ENCODE data around the gene HSD17B14. TPM values are rescaled to one million over a fixed set of nuclear protein-coding genes. Genes with fewer than 3 reads are reported as not detected.

Gene HSD17B14
- total and polyA plus RNA-seq, 9 of the 15 experiments (the other 6 are each of a cell fraction or from before 2014, with no cell fraction given), result 0.16 TPM; not detected in 8

DNA sequence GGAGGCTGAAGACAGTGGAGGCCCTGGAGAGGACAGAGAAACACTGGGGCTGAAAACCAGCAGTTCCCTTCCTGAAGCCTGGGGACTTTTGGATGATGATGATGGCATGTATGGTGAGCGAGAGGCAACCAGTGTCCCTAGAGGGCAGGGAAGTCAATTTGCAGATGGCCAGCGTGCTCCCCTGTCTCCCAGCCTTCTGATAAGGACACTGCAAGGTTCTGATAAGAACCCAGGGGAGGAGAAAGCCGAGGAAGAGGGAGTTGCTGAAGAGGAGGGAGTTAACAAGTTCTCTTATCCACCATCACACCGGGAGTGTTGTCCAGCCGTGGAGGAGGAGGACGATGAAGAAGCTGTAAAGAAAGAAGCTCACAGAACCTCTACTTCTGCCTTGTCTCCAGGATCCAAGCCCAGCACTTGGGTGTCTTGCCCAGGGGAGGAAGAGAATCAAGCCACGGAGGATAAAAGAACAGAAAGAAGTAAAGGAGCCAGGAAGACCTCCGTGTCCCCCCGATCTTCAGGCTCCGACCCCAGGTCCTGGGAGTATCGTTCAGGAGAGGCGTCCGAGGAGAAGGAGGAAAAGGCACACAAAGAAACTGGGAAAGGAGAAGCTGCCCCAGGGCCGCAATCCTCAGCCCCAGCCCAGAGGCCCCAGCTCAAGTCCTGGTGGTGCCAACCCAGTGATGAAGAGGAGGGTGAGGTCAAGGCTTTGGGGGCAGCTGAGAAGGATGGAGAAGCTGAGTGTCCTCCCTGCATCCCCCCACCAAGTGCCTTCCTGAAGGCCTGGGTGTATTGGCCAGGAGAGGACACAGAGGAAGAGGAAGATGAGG is 37.4 kb upstream of the HSD17B14 start (continued):
- TF ChIP-seq, protein P1, sequence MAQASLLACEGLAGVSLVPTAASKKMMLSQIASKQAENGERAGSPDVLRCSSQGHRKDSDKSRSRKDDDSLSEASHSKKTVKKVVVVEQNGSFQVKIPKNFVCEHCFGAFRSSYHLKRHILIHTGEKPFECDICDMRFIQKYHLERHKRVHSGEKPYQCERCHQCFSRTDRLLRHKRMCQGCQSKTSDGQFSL (CRISPR knock-in tag; IDR thresholded peaks at IDR 0.05), result 0 out of 2 replicates have a peak, but pooled peaks have one; percentile 8
- TF ChIP-seq, protein P1 (tag; IDR thresholded peaks at IDR 0.05), result no peak
- TF ChIP-seq NFATC3 (IDR thresholded peaks at IDR 0.05), result peak; percentile 94
- TF ChIP-seq ZNF23 (CRISPR knock-in tag; IDR thresholded peaks at IDR 0.05), result no peak; the same call in 1 of the 2 replicates
- no peak for TF ChIP-seq TRIM28 (IDR thresholded peaks at IDR 0.05)
- no peak for TF ChIP-seq ZNF75A (CRISPR knock-in tag; IDR thresholded peaks at IDR 0.05)
- no peak for TF ChIP-seq TFAM (CRISPR knock-in tag; conservative IDR thresholded peaks at IDR 0.05)
- TF ChIP-seq, protein P2, sequence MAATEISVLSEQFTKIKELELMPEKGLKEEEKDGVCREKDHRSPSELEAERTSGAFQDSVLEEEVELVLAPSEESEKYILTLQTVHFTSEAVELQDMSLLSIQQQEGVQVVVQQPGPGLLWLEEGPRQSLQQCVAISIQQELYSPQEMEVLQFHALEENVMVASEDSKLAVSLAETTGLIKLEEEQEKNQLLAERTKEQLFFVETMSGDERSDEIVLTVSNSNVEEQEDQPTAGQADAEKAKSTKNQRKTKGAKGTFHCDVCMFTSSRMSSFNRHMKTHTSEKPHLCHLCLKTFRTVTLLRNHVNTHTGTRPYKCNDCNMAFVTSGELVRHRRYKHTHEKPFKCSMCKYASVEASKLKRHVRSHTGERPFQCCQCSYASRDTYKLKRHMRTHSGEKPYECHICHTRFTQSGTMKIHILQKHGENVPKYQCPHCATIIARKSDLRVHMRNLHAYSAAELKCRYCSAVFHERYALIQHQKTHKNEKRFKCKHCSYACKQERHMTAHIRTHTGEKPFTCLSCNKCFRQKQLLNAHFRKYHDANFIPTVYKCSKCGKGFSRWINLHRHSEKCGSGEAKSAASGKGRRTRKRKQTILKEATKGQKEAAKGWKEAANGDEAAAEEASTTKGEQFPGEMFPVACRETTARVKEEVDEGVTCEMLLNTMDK (IDR thresholded peaks at IDR 0.05; ENCODE audit: borderline replicate concordance, insufficient read depth, low read depth, low read length, poor library complexity, severe bottlenecking), result no peak
- no peak for TF ChIP-seq SP2 (IDR thresholded peaks at IDR 0.05; ENCODE audit: extremely low read depth, low read depth, low read length, poor library complexity, severe bottlenecking)
- no peak for TF ChIP-seq U2AF1 (optimal IDR thresholded peaks at IDR 0.05; ENCODE audit: low read depth, low read length)
- peak; percentile 42 for TF ChIP-seq CEBPG (CRISPR knock-in tag; IDR thresholded peaks at IDR 0.05)
- no peak for TF ChIP-seq CEBPG (tag; conservative IDR thresholded peaks at IDR 0.05 in 1 of 2, IDR thresholded peaks at IDR 0.05 in 1 of 2)
- TF ChIP-seq DACH1 (IDR thresholded peaks at IDR 0.05; ENCODE audit: partially characterized antibody), result peak; percentile 39
- no peak for TF ChIP-seq POLR3A (IDR thresholded peaks at IDR 0.05; ENCODE audit: borderline replicate concordance, extremely low read depth, insufficient read depth, insufficient read length)
- TF ChIP-seq MCM5 (IDR thresholded peaks at IDR 0.05; ENCODE audit: low read depth), result no peak
- peak in 1 of 2 experiments; percentile 81; a peak in 2 of 4 replicates for TF ChIP-seq NONO (IDR thresholded peaks at IDR 0.05; ENCODE audit: low read depth in 2 of 2, low read length in 1 of 2)
- TF ChIP-seq CAMTA2 (CRISPR knock-in tag; conservative IDR thresholded peaks at IDR 0.05), result no peak
- TF ChIP-seq CXXC5 (CRISPR knock-in tag; IDR thresholded peaks at IDR 0.05), result peak; percentile 92
- peak; percentile 90; the same call in 1 of the 2 replicates for TF ChIP-seq GATAD2B (IDR thresholded peaks at IDR 0.05; ENCODE audit: borderline replicate concordance)
- no peak for TF ChIP-seq POU5F1 (IDR thresholded peaks at IDR 0.05; ENCODE audit: borderline replicate concordance, low read depth, low read length, partially characterized antibody)
- peak; percentile 99 for TF ChIP-seq TAL1 (IDR thresholded peaks at IDR 0.05)
- TF ChIP-seq, protein P3, sequence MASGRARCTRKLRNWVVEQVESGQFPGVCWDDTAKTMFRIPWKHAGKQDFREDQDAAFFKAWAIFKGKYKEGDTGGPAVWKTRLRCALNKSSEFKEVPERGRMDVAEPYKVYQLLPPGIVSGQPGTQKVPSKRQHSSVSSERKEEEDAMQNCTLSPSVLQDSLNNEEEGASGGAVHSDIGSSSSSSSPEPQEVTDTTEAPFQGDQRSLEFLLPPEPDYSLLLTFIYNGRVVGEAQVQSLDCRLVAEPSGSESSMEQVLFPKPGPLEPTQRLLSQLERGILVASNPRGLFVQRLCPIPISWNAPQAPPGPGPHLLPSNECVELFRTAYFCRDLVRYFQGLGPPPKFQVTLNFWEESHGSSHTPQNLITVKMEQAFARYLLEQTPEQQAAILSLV (tag; IDR thresholded peaks at IDR 0.05), result no peak
- TF ChIP-seq, protein P4, sequence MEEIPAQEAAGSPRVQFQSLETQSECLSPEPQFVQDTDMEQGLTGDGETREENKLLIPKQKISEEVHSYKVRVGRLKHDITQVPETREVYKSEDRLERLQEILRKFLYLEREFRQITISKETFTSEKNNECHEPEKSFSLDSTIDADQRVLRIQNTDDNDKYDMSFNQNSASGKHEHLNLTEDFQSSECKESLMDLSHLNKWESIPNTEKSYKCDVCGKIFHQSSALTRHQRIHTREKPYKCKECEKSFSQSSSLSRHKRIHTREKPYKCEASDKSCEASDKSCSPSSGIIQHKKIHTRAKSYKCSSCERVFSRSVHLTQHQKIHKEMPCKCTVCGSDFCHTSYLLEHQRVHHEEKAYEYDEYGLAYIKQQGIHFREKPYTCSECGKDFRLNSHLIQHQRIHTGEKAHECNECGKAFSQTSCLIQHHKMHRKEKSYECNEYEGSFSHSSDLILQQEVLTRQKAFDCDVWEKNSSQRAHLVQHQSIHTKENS (CRISPR knock-in tag; IDR thresholded peaks at IDR 0.05), result no peak
- TF ChIP-seq PHB (CRISPR knock-in tag; IDR thresholded peaks at IDR 0.05), result 0 out of 2 replicates have a peak, but pooled peaks have one; percentile 26

Data from K562 (cell line).